Ascending aorta (tissue), 2 donors: Measurements from ENCODE around the gene PLEK. TPM values are rescaled to one million over a fixed set of nuclear protein-coding genes. Genes with fewer than 3 reads are reported as not detected.
"Not testable (repeated sequence)": the region's sequence is repeated elsewhere in the genome, so short reads cannot be mapped to it uniquely, and the experiment has no call there.

Experiments
- DNase-seq, 2 donors: peaks; one replicate each; pipeline ENCODE4 v3.0.0-alpha.2; 2019; ENCODE audit warnings: low spot score in 2 of 2
- H3K27ac ChIP-seq, 2 donors: fragments of 200-600 bp; sonication (generic); one replicate each; pipeline ENCODE4 v1.5.1; 2016 to 2017; ENCODE audit warnings: mild to moderate bottlenecking in 1 of 2
- H3K27me3 ChIP-seq: fragments of 200-600 bp; sonication (generic); one replicate; pipeline ENCODE4 v1.5.1; 2017
- H3K36me3 ChIP-seq, 2 donors: fragments of 200-600 bp; sonication (generic); one replicate each; pipeline ENCODE4 v1.5.1; 2016
- H3K4me1 ChIP-seq, 2 donors: fragments of 200-600 bp; sonication (generic); one replicate each; pipeline ENCODE4 v1.5.1; 2016 to 2017; ENCODE audit warnings: mild to moderate bottlenecking in 1 of 2
- H3K4me3 ChIP-seq, 2 donors: fragments of 200-600 bp; sonication (generic); one replicate each; pipeline ENCODE4 v1.5.1; 2016 to 2017; ENCODE audit warnings: mild to moderate bottlenecking in 1 of 2
- H3K9me3 ChIP-seq, 2 donors: fragments of 200-600 bp; sonication (generic); one replicate each; pipeline ENCODE4 v1.5.1; 2016
- CTCF ChIP-seq, 3 experiments: fragments of 200-600 bp in 2 of 3; fragments of 450-650 bp in 1 of 3; sonication (generic) in 2 of 3; IDR thresholded peaks; one replicate each; pipeline ENCODE4 v1.5.1; 2016 to 2019; ENCODE audit warnings: antibody characterized with exemption in 3 of 3, mild to moderate bottlenecking in 1 of 3, moderate library complexity in 1 of 3
- intact Hi-C: fragments of 100-400 bp; cut with DNase I; formaldehyde crosslinking; loops from one replicate; pipeline ENCODE4 v1.15.1; 2023
- total RNA-seq: library from RNA; depleted of rRNA; stranded (reverse); fragments of >200 nt; gene quantifications from one replicate; pipeline ENCODE4 v1.1.0, GENCODE V29; 2016

Gene PLEK
- total RNA-seq, 1 donor from 2014 or later, result 1.5 TPM

GRCh38 chr2:68441179-68441993 lies 76.3 kb downstream of the PLEK start:
- Histone ChIP-seq H3K9me3 (no peaks in the 10 kb centered on the region), H3K27ac (peak overlapping the region; percentile 52 to 60), H3K4me3 (no peak overlapping the region), H3K4me1 (peaks cover 0 to 13% of the 10 kb centered on the region in 2 donors), H3K27me3 (no peaks in the 10 kb centered on the region), H3K36me3 (no peaks in the 10 kb centered on the region)
- TF ChIP-seq CTCF (IDR thresholded peaks at IDR 0.05), result peak; percentile 81 to 90 (median 86)
- intact Hi-C loops, result loop anchor here (1.0 to 5.0 kb wide), 3 partner anchors 79 to 319 kb away; no protein-coding TSS in a partner anchor
- DNase-seq, result peak; percentile 43 to 92

- Histone ChIP-seq H3K27ac (no peak overlapping the region), H3K9me3 (no peaks in the 10 kb centered on the region), H3K4me1 (peaks cover 0 to 7% of the 10 kb centered on the region in 2 donors), H3K36me3 (no peaks in the 10 kb centered on the region), H3K27me3 (no peaks in the 10 kb centered on the region), H3K4me3 (no peak overlapping the region)
- DNase-seq, result no peak
- no peak for TF ChIP-seq CTCF (IDR thresholded peaks at IDR 0.05)
- intact Hi-C loops, result loop anchor here (1.0 to 5.0 kb wide), 3 partner anchors 80 to 320 kb away; no protein-coding TSS in a partner anchor
Observed at GRCh38 chr2:68441994-68442322, 76.9 kb downstream of the PLEK start.

- intact Hi-C loops, H3K4me1 ChIP-seq, DNase-seq, H3K27ac ChIP-seq, H3K4me3 ChIP-seq, H3K36me3 ChIP-seq, H3K9me3 ChIP-seq, H3K27me3 ChIP-seq: not testable (repeated sequence)
Observed at GRCh38 chr2:68446425-68446824, 81.3 kb downstream of the PLEK start.

Other genes with a start within 250 kb of the PLEK start
- gene PNO1, start 207.4 kb upstream of the PLEK start, total RNA-seq, result 5.4 TPM
- 16.8 TPM for gene PPP3R1, start 112.8 kb upstream of the PLEK start, total RNA-seq
- gene CNRIP1, start 45.3 kb upstream of the PLEK start, total RNA-seq, result 37.7 TPM
- 1.2 TPM for gene FBXO48, start 102.0 kb downstream of the PLEK start, total RNA-seq
- 2.8 TPM for gene APLF, start 102.3 kb downstream of the PLEK start, total RNA-seq